ENCODE data around the gene CASP2. TPM values are rescaled to one million over a fixed set of nuclear protein-coding genes. Genes with fewer than 3 reads are reported as not detected.

Gene CASP2
- total RNA-seq, 4 donors from 2014 or later, result 34.8 to 43.7 (median 38.3) TPM

GRCh38 chr7:143284591-143285469 is 3.3 kb upstream of the CASP2 start, which contains the start of gene TMEM139:
Gene TMEM139 (plus strand): TSS chr7:143284958. CDS start chr7:143285958, 1,000 bp downstream.
- Histone ChIP-seq H3K9me3 (no peaks in the 10 kb centered on the region), H3K4me1 (peaks cover 3 to 33% (median 10%) of the 10 kb centered on the region in 4 donors), H3K4me3 (peak within 1 kb of the TSS in 3 of 4 donors; percentile 11 to 55 (median 50)), H3K27me3 (no peaks in the 10 kb centered on the region), H3K27ac (peak within 1 kb of the TSS; percentile 27 to 87 (median 70)), H3K36me3 (no peaks in the 10 kb centered on the region)
- TF ChIP-seq POLR2A (IDR thresholded peaks at IDR 0.05) (peak; percentile 59 to 78), CTCF (IDR thresholded peaks at IDR 0.05) (peak in 1 of 6 experiments; percentile 1)
- DNase-seq, result peak in 2 of 3 donors; percentile 85

GRCh38 chr7:143285470-143285778 is 2.7 kb upstream of the CASP2 start:
- H3K4me3 ChIP-seq, result peak overlapping the region in 3 of 4 donors; percentile 11 to 55 (median 50)
- no peaks in the 10 kb centered on the region for H3K27me3 ChIP-seq
- peak in 2 of 3 donors; percentile 76 to 77 for DNase-seq
- H3K9me3 ChIP-seq, result no peaks in the 10 kb centered on the region
- peaks cover 3 to 34% (median 13%) of the 10 kb centered on the region in 4 donors for H3K4me1 ChIP-seq
- peak overlapping the region in 3 of 4 donors; percentile 55 to 87 (median 82) for H3K27ac ChIP-seq
- H3K36me3 ChIP-seq, result no peaks in the 10 kb centered on the region
- TF ChIP-seq POLR2A (IDR thresholded peaks at IDR 0.05) (no peak), CTCF (IDR thresholded peaks at IDR 0.05) (no peak)

DNA sequence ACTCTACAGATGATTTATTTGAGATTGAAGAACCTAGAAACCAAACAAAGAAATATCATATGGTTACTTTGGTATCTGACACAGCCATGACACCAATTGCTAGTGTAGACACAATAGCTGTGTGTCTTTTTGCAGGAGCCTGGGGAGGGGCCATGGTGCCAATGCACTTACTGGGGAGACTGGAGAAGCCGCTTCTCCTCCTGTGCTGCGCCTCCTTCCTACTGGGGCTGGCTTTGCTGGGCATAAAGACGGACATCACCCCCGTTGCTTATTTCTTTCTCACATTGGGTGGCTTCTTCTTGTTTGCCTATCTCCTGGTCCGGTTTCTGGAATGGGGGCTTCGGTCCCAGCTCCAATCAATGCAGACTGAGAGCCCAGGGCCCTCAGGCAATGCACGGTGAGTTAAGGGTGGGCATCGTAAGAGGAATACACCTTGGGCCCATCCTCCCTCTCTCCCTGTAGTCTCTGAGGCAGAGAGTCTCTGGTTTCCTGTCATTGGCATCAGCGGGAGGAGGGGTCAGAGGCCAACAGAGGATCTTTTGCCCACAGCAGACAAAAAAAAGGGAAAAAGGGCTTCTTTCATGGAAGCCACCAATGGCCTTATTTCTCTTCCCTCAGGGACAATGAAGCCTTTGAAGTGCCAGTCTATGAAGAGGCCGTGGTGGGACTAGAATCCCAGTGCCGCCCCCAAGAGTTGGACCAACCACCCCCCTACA is 2.2 kb upstream of the CASP2 start:
- TF ChIP-seq POLR2A (IDR thresholded peaks at IDR 0.05) (no peak), CTCF (IDR thresholded peaks at IDR 0.05) (no peak)
- no peak for DNase-seq
- Histone ChIP-seq H3K4me3 (peak overlapping the region in 2 of 4 donors; percentile 50 to 55), H3K27me3 (no peaks in the 10 kb centered on the region), H3K27ac (peak overlapping the region in 3 of 4 donors; percentile 55 to 87 (median 82)), H3K4me1 (peaks cover 3 to 38% (median 13%) of the 10 kb centered on the region in 4 donors), H3K9me3 (no peaks in the 10 kb centered on the region), H3K36me3 (peaks cover 0 to under 1% (median 0%) of the 10 kb centered on the region in 3 donors)

DNA sequence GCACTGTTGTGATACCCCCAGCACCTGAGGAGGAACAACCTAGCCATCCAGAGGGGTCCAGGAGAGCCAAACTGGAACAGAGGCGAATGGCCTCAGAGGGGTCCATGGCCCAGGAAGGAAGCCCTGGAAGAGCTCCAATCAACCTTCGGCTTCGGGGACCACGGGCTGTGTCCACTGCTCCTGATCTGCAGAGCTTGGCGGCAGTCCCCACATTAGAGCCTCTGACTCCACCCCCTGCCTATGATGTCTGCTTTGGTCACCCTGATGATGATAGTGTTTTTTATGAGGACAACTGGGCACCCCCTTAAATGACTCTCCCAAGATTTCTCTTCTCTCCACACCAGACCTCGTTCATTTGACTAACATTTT is 1.6 kb upstream of the CASP2 start:
- Histone ChIP-seq H3K9me3 (no peaks in the 10 kb centered on the region), H3K4me3 (peak overlapping the region in 2 of 4 donors; percentile 55 to 77), H3K27me3 (no peaks in the 10 kb centered on the region), H3K4me1 (peaks cover 3 to 38% (median 13%) of the 10 kb centered on the region in 4 donors), H3K36me3 (peaks cover 0 to 4% (median 0%) of the 10 kb centered on the region in 3 donors), H3K27ac (peak overlapping the region in 2 of 4 donors; percentile 55 to 87)
- TF ChIP-seq POLR2A (IDR thresholded peaks at IDR 0.05) (no peak), CTCF (IDR thresholded peaks at IDR 0.05) (no peak)
- DNase-seq, result no peak

GRCh38 chr7:143287339-143287934 is 714 bp upstream of the CASP2 start:
- Histone ChIP-seq H3K36me3 (peaks cover 0 to 11% (median 0%) of the 10 kb centered on the region in 3 donors), H3K27ac (peak overlapping the region; percentile 64 to 97 (median 77)), H3K4me1 (peaks cover 3 to 38% (median 13%) of the 10 kb centered on the region in 4 donors), H3K27me3 (no peaks in the 10 kb centered on the region), H3K4me3 (peak overlapping the region; percentile 77 to 94 (median 87)), H3K9me3 (no peaks in the 10 kb centered on the region)
- TF ChIP-seq CTCF (IDR thresholded peaks at IDR 0.05) (no peak), POLR2A (IDR thresholded peaks at IDR 0.05) (no peak)
- no peak for DNase-seq

Data from Peyer's patch (tissue), 4 donors.